Body of pancreas (tissue), 4 donors: ENCODE measurements around the gene ARHGEF37.

Experiments
- CTCF ChIP-seq, 7 experiments: fragments of 450-650 bp in 4 of 7; fragments of 200-600 bp in 3 of 7; sonication (generic) in 3 of 7; IDR thresholded peaks; one replicate each; pipeline ENCODE4 v1.5.1; 2016 to 2019; ENCODE audit warnings: antibody characterized with exemption in 7 of 7
- POLR2A ChIP-seq, 3 donors: fragments of 450-650 bp; IDR thresholded peaks; one replicate each; pipeline ENCODE4 v1.6.1; 2016; ENCODE audit warnings: antibody characterized with exemption in 3 of 3, mild to moderate bottlenecking in 2 of 3

- TF ChIP-seq POLR2A (IDR thresholded peaks at IDR 0.05) (no peak), CTCF (IDR thresholded peaks at IDR 0.05) (no peak)
Measured at GRCh38 chr5:149603210-149603609, 21.9 kb downstream of the ARHGEF37 start.
